Suprapubic skin (tissue), 4 donors: ENCODE measurements around the gene NTNG2. TPM values are rescaled to one million over a fixed set of nuclear protein-coding genes. Genes with fewer than 3 reads are reported as not detected.

Source experiments
- DNase-seq, 2 donors: peaks; one replicate each; pipeline ENCODE4 v3.0.0-alpha.2; 2019; ENCODE audit warnings: low spot score in 2 of 2
- H3K27ac ChIP-seq: fragments of 200-600 bp; sonication (generic); one replicate; pipeline ENCODE4 v1.5.1; 2019
- H3K27me3 ChIP-seq: fragments of 200-600 bp; sonication (generic); one replicate; pipeline ENCODE4 v1.5.1; 2019
- H3K36me3 ChIP-seq: fragments of 200-600 bp; sonication (generic); one replicate; pipeline ENCODE4 v1.5.1; 2019
- H3K4me1 ChIP-seq: fragments of 200-600 bp; sonication (generic); one replicate; pipeline ENCODE4 v1.5.1; 2019
- H3K4me3 ChIP-seq: fragments of 200-600 bp; sonication (generic); one replicate; pipeline ENCODE4 v1.5.1; 2019; ENCODE audit warnings: mild to moderate bottlenecking
- H3K9me3 ChIP-seq: fragments of 200-600 bp; sonication (generic); one replicate; pipeline ENCODE4 v1.5.1; 2019
- EP300 ChIP-seq: sonication (generic); formaldehyde crosslinking; IDR thresholded peaks from one replicate; pipeline ENCODE4 v1.6.1; 2017; ENCODE audit warnings: antibody characterized with exemption
- POLR2A ChIP-seq, 2 donors: fragments of 450-650 bp; IDR thresholded peaks; one replicate each; pipeline ENCODE4 v1.6.1; 2017; ENCODE audit warnings: antibody characterized with exemption in 2 of 2, mild to moderate bottlenecking in 2 of 2, moderate library complexity in 2 of 2
- POLR2AphosphoS5 ChIP-seq, 3 donors: sonication (generic); formaldehyde crosslinking; IDR thresholded peaks; one replicate each; pipeline ENCODE4 v1.6.1; 2017; ENCODE audit warnings: antibody characterized with exemption in 3 of 3
- WGBS: methylation state at CpG from one replicate; pipeline ENCODE4 v1.1.5; 2018; 5-methylcytosine and 5-hydroxymethylcytosine counted together
- total RNA-seq, 4 donors: library from RNA; depleted of rRNA; stranded (reverse); fragments of >200 nt; gene quantifications; one replicate each; pipeline ENCODE4 v1.1.0, GENCODE V29; 2016
- TF ChIP-seq, protein P1 (sequence below), 2 donors: fragments of 200-600 bp in 1 of 2; fragments of 450-650 bp in 1 of 2; sonication (generic) in 1 of 2; IDR thresholded peaks; one replicate each; pipeline ENCODE4 v1.5.1; 2016 to 2019; ENCODE audit warnings: antibody characterized with exemption in 2 of 2, mild to moderate bottlenecking in 1 of 2, moderate library complexity in 1 of 2

Gene NTNG2
- total RNA-seq, 4 donors from 2014 or later: 0.08 to 0.80 (median 0.37) TPM

DNA sequence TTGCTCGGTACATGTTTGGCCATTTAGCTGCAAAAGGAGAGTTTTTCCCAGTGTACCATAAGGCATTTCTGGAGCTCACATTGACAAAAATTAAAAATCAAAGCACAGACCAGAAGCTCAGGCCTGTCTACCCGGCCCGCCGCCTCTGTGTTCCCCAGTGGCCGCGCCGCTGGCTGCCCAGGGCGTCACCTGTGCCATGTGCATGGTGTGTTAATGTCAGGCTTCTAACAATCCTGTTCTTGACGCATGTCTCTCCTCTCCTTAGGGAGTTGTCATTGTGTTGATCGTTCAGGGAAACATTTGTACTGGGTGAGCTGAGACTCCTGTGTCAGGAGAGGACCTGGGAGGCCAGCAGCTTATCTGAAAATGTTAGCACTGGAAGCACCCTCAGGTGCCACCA, 9.6 kb upstream of the NTNG2 start:
- Histone ChIP-seq H3K27ac (no peak overlapping the region), H3K27me3 (peaks cover 90% of the 10 kb centered on the region), H3K4me3 (no peak overlapping the region), H3K36me3 (no peaks in the 10 kb centered on the region), H3K9me3 (no peaks in the 10 kb centered on the region), H3K4me1 (no peaks in the 10 kb centered on the region)
- DNase-seq: no peak
- TF ChIP-seq POLR2A (IDR thresholded peaks at IDR 0.05) (no peak), EP300 (no peak), POLR2AphosphoS5 (IDR thresholded peaks at IDR 0.05) (no peak)
- TF ChIP-seq, protein P1, sequence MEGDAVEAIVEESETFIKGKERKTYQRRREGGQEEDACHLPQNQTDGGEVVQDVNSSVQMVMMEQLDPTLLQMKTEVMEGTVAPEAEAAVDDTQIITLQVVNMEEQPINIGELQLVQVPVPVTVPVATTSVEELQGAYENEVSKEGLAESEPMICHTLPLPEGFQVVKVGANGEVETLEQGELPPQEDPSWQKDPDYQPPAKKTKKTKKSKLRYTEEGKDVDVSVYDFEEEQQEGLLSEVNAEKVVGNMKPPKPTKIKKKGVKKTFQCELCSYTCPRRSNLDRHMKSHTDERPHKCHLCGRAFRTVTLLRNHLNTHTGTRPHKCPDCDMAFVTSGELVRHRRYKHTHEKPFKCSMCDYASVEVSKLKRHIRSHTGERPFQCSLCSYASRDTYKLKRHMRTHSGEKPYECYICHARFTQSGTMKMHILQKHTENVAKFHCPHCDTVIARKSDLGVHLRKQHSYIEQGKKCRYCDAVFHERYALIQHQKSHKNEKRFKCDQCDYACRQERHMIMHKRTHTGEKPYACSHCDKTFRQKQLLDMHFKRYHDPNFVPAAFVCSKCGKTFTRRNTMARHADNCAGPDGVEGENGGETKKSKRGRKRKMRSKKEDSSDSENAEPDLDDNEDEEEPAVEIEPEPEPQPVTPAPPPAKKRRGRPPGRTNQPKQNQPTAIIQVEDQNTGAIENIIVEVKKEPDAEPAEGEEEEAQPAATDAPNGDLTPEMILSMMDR (IDR thresholded peaks at IDR 0.05): no peak
- WGBS: 91% methylated on average over 7 of the region's 10 CpGs

- Histone ChIP-seq H3K4me1 (no peaks in the 10 kb centered on the region), H3K9me3 (no peaks in the 10 kb centered on the region), H3K4me3 (no peak overlapping the region), H3K27ac (no peak overlapping the region), H3K36me3 (no peaks in the 10 kb centered on the region), H3K27me3 (peaks cover 86% of the 10 kb centered on the region)
- WGBS: 55% methylated on average over 16 of the region's 16 CpGs
- no peak for DNase-seq
- TF ChIP-seq, protein P1 (IDR thresholded peaks at IDR 0.05): no peak
Observed at GRCh38 chr9:132154863-132155567, 6.8 kb upstream of the NTNG2 start.

DNA sequence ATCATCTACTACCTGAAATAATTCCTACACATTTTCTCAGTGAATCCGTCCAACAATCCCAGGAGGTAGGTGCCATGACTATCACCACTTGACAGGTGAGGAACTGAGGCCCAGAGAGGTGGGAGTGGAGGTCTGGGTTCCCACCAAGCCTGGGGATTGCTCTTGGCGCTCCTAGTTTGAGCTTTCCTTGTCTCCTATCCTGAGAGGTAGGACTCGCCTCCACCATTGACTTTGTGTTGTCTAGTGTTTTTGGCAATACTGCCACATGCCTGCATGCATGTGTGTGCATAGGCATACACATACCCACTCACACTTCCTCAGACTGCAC, 6.3 kb upstream of the NTNG2 start:
- peaks cover 85% of the 10 kb centered on the region for H3K27me3 ChIP-seq
- no peaks in the 10 kb centered on the region for H3K36me3 ChIP-seq
- no peaks in the 10 kb centered on the region for H3K9me3 ChIP-seq
- DNase-seq: no peak
- TF ChIP-seq, protein P1 (IDR thresholded peaks at IDR 0.05): no peak
- TF ChIP-seq POLR2AphosphoS5 (IDR thresholded peaks at IDR 0.05): no peak
- no peak for TF ChIP-seq POLR2A (IDR thresholded peaks at IDR 0.05)
- no peak for TF ChIP-seq EP300
- WGBS: 85% methylated on average over 3 of the region's 3 CpGs
- H3K27ac ChIP-seq: no peak overlapping the region
- no peaks in the 10 kb centered on the region for H3K4me1 ChIP-seq
- no peak overlapping the region for H3K4me3 ChIP-seq

DNA sequence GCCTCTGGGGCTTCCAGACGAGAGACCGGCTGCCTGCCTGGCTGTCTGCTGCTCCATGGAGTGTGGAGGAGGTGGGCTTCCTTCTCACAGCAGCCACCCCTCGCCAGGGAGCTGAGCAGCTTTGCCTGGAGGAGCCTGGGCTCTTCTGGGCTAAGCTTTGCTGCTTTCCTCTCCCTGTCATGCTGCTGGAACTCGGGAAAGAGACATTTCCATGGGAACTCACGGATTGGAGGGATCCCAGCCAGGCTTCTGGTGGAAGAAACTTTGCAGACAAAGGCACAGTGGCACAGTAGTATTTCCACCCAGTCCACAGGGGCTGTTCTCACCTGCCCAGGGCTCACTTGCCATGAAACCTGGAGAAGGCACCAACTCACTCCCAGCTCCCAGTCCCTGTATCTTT, 5.6 kb upstream of the NTNG2 start:
- H3K36me3 ChIP-seq: no peaks in the 10 kb centered on the region
- peaks cover 87% of the 10 kb centered on the region for H3K27me3 ChIP-seq
- no peak overlapping the region for H3K4me3 ChIP-seq
- TF ChIP-seq POLR2A (IDR thresholded peaks at IDR 0.05) (no peak), POLR2AphosphoS5 (IDR thresholded peaks at IDR 0.05) (no peak), EP300 (no peak)
- TF ChIP-seq, protein P1 (IDR thresholded peaks at IDR 0.05): no peak
- no peaks in the 10 kb centered on the region for H3K9me3 ChIP-seq
- 28% methylated on average over 3 of the region's 5 CpGs for WGBS
- DNase-seq: no peak
- H3K4me1 ChIP-seq: peaks cover 4% of the 10 kb centered on the region
- no peak overlapping the region for H3K27ac ChIP-seq

DNA sequence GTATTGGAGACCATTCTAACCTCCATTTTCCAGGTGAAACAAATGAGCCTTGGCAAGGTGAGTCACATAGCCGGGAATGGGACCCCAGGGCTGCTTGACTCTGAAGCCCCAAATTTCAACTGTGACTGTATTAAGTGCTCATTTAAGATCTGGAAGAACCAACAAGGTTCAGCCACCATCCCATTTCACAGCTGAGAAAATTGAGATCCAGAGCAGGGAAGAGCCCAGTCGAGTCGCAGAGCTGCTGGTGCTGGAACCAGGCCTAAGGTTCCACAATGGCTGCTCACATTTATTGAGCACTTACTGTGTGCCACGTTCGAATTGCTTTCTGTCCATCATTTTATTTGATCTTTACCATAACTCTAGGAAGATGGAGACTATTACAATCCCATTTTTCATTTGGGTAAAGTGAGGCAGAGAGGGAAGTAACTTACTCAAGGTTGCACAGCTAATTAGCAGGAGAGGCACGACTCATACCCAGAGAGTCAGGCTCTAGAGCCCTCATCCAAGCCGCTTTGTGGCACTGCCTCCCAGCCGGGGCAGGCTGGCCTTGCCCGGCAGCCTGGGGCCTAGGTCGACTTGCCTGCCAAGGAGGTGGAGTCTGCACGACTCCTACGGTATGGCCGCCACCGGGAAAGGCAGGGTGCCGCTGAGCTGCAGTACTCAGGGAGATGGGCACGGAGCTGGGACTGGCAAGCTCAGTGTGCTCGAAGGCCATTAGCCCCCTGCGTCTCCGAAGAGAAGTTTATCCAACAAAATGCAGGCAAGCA, 4.3 kb upstream of the NTNG2 start:
- Histone ChIP-seq H3K27me3 (peaks cover 87% of the 10 kb centered on the region), H3K27ac (no peak overlapping the region), H3K4me1 (peaks cover 15% of the 10 kb centered on the region), H3K4me3 (no peak overlapping the region), H3K36me3 (no peaks in the 10 kb centered on the region), H3K9me3 (no peaks in the 10 kb centered on the region)
- DNase-seq: no peak
- WGBS: 73% methylated on average over 16 of the region's 19 CpGs
- no peak for TF ChIP-seq POLR2AphosphoS5 (IDR thresholded peaks at IDR 0.05)
- TF ChIP-seq EP300: no peak
- TF ChIP-seq, protein P1 (IDR thresholded peaks at IDR 0.05): no peak
- TF ChIP-seq POLR2A (IDR thresholded peaks at IDR 0.05): no peak
